Fibroblast of lung (primary cell): Measurements from ENCODE around the gene SPATA46. TPM values are rescaled to one million over a fixed set of nuclear protein-coding genes. Genes with fewer than 3 reads are reported as not detected.

Experiments
- DNase-seq, 2 donors: peaks; one replicate each; pipeline versions ENCODE4 v3.0.0 to v3.0.0-alpha.2; 2010; ENCODE audit warnings: low read depth in 2 of 2
- H2AFZ ChIP-seq: 2 replicates; pipeline ENCODE4 v1.5.1; 2012; ENCODE audit warnings: low read length, control low read depth, inconsistent platforms
- H3K27ac ChIP-seq: 2 replicates; pipeline ENCODE4 v1.5.1; 2011; ENCODE audit warnings: low read length, control low read depth; ENCODE audit not compliant: insufficient read depth
- H3K27me3 ChIP-seq: 2 replicates; pipeline ENCODE4 v1.5.1; 2011; ENCODE audit warnings: mild to moderate bottlenecking, low read length; ENCODE audit not compliant: control insufficient read depth, insufficient read depth
- H3K36me3 ChIP-seq: 2 replicates; pipeline ENCODE4 v1.5.1; 2011; ENCODE audit warnings: low read length; ENCODE audit not compliant: control insufficient read depth, insufficient read depth
- H3K4me1 ChIP-seq: 2 replicates; pipeline ENCODE4 v1.5.1; 2011; ENCODE audit warnings: low read length; ENCODE audit not compliant: control insufficient read depth, insufficient read depth; ENCODE audit errors: extremely low read depth
- H3K4me2 ChIP-seq: 2 replicates; pipeline ENCODE4 v1.5.1; 2011; ENCODE audit warnings: low read length, control low read depth; ENCODE audit not compliant: insufficient read depth; ENCODE audit errors: extremely low read depth
- H3K4me3 ChIP-seq, 4 experiments: fragments of 200-600 bp in 1 of 4; sonication (generic) in 1 of 4; replicated peaks in 1 of 4; 2 replicates each; pipeline ENCODE4 v1.5.1; 2011 to 2016; ENCODE audit warnings: low read length in 4 of 4, low read depth in 3 of 4, mild to moderate bottlenecking in 3 of 4, control low read depth in 2 of 4, inconsistent platforms in 1 of 4, mixed read lengths in 1 of 4; ENCODE audit not compliant: insufficient read depth in 1 of 4; ENCODE audit errors: control extremely low read depth in 1 of 4
- H3K79me2 ChIP-seq: 2 replicates; pipeline ENCODE4 v1.5.1; 2012; ENCODE audit warnings: mild to moderate bottlenecking, low read length, inconsistent platforms; ENCODE audit not compliant: control insufficient read depth, insufficient read depth
- H3K9ac ChIP-seq: 2 replicates; pipeline ENCODE4 v1.5.1; 2011; ENCODE audit warnings: mild to moderate bottlenecking, low read length, control low read depth; ENCODE audit not compliant: insufficient read depth
- H3K9me3 ChIP-seq: 2 replicates; pipeline ENCODE4 v1.5.1; 2012; ENCODE audit warnings: low read depth, low read length; ENCODE audit not compliant: control insufficient read depth, insufficient read depth
- H4K20me1 ChIP-seq: 2 replicates; pipeline ENCODE4 v1.5.1; 2011; ENCODE audit warnings: low read length; ENCODE audit not compliant: control insufficient read depth, insufficient read depth; ENCODE audit errors: extremely low read depth
- CTCF ChIP-seq, 2 donors: IDR thresholded peaks in 1 of 2; conservative IDR thresholded peaks in 1 of 2; 1 replicate in 1 of 2; 2 replicates in 1 of 2; pipeline ENCODE4 v1.5.1; 2011 to 2012; ENCODE audit warnings: low read length in 2 of 2, control low read depth in 1 of 2, inconsistent platforms in 1 of 2, low read depth in 1 of 2, mild to moderate bottlenecking in 1 of 2
- EZH2 ChIP-seq: IDR thresholded peaks from 2 replicates; pipeline ENCODE4 v1.5.1; 2012; ENCODE audit warnings: low read length, control low read depth, mild to moderate bottlenecking; ENCODE audit errors: missing control alignments
- polyA plus RNA-seq, 2 donors: library from polyadenylated mRNA; depleted of rRNA in 1 of 2; stranded (reverse) in 1 of 2; unstranded in 1 of 2; fragments of >200 nt; gene quantifications; 2 replicates each; pipeline ENCODE4 v1.2.1, GENCODE V29; 2011 to 2012; ENCODE audit warnings: missing spikeins in 1 of 2
- total RNA-seq: library from RNA; depleted of rRNA; stranded (reverse); fragments of >200 nt; gene quantifications from 2 replicates; pipeline ENCODE4 v1.2.1, GENCODE V29; 2014

Gene SPATA46
- total and polyA plus RNA-seq, 2 donors (not counting 1 experiment from before 2014, with no cell fraction given), result not detected

DNA sequence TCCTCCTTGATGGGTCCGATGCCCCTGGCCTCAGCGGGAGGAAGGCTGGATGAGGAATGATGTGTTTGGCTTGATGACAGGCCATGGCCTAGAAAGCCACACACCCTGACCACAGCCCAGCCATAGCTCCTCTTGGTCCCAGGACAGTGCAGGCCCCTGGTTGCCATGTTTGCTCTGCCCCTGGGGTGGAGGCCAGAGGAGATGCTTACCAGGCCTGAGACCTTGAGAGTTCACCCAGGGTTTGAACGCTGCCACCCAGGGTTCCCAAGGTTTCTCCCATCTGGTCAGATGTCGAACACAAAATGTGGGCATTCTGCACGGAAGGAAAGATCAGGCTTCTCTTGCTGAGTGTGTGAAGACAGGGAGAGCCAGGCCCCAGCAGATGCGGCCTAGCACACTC is 7.5 kb upstream of the SPATA46 start:
- no peak for TF ChIP-seq CTCF (conservative IDR thresholded peaks at IDR 0.05 in 1 of 2, IDR thresholded peaks at IDR 0.05 in 1 of 2; ENCODE audit: low read depth in 1 of 2, low read length in 2 of 2)
- TF ChIP-seq EZH2, result no peak
- H3K4me1 ChIP-seq, result no peaks in the 10 kb centered on the region
- no peak overlapping the region for H3K9ac ChIP-seq
- H2AFZ ChIP-seq, result no peak overlapping the region
- no peaks in the 10 kb centered on the region for H3K79me2 ChIP-seq
- no peak for DNase-seq
- no peak overlapping the region for H3K27ac ChIP-seq
- H4K20me1 ChIP-seq, result no peaks in the 10 kb centered on the region
- H3K27me3 ChIP-seq, result peaks cover 17% of the 10 kb centered on the region
- H3K9me3 ChIP-seq, result no peaks in the 10 kb centered on the region
- no peaks in the 10 kb centered on the region for H3K36me3 ChIP-seq
- no peak overlapping the region for H3K4me3 ChIP-seq
- H3K4me2 ChIP-seq, result no peak overlapping the region

- DNase-seq, result no peak
- no peaks in the 10 kb centered on the region for H3K36me3 ChIP-seq
- no peak overlapping the region for H2AFZ ChIP-seq
- H3K4me3 ChIP-seq, result no peak overlapping the region
- no peaks in the 10 kb centered on the region for H3K4me1 ChIP-seq
- H4K20me1 ChIP-seq, result no peaks in the 10 kb centered on the region
- H3K27me3 ChIP-seq, result peaks cover 14% of the 10 kb centered on the region
- H3K27ac ChIP-seq, result no peak overlapping the region
- H3K9ac ChIP-seq, result no peak overlapping the region
- TF ChIP-seq CTCF (conservative IDR thresholded peaks at IDR 0.05 in 1 of 2, IDR thresholded peaks at IDR 0.05 in 1 of 2; ENCODE audit: low read depth in 1 of 2, low read length in 2 of 2) (no peak), EZH2 (no peak)
- H3K9me3 ChIP-seq, result no peaks in the 10 kb centered on the region
- no peaks in the 10 kb centered on the region for H3K79me2 ChIP-seq
- H3K4me2 ChIP-seq, result no peak overlapping the region
Observed at GRCh38 chr1:162383516-162383915, 6.9 kb upstream of the SPATA46 start.

DNA sequence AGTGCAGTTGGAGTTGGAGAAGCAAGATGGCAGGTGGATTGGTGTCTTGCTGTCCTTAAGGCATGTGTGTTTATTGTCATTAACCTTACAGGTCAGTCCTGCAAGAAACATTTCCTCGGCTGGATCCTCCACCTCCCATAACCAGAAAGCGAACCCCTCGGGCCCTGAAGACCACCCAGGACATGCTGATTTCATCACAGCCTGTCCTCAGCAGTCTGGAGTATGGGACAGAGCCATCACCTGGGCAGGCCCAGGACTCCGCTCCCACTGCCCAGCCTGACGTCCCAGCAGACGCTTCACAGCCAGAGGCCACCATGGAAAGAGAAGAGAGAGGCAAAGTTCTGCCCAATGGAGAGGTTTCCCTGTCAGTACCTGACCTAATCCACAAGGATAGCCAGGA is 6.4 kb upstream of the SPATA46 start:
- no peak for DNase-seq
- Histone ChIP-seq H3K4me3 (no peak overlapping the region), H3K9me3 (no peaks in the 10 kb centered on the region), H3K4me1 (no peaks in the 10 kb centered on the region), H3K27ac (no peak overlapping the region), H4K20me1 (no peaks in the 10 kb centered on the region), H2AFZ (no peak overlapping the region), H3K9ac (no peak overlapping the region), H3K36me3 (no peaks in the 10 kb centered on the region), H3K79me2 (no peaks in the 10 kb centered on the region), H3K27me3 (peaks cover 15% of the 10 kb centered on the region), H3K4me2 (no peak overlapping the region)
- TF ChIP-seq EZH2 (no peak), CTCF (conservative IDR thresholded peaks at IDR 0.05 in 1 of 2, IDR thresholded peaks at IDR 0.05 in 1 of 2; ENCODE audit: low read depth in 1 of 2, low read length in 2 of 2) (no peak)
